HG03460 (cell line): ENCODE results near the gene FAM53B.

Experiments used
- ATAC-seq: cut with Tn5 transposase; IDR thresholded peaks from one replicate; pipeline ENCODE4 v1.9.1; 2021; ENCODE audit not compliant: unreplicated experiment

FAM53B gene

DNA sequence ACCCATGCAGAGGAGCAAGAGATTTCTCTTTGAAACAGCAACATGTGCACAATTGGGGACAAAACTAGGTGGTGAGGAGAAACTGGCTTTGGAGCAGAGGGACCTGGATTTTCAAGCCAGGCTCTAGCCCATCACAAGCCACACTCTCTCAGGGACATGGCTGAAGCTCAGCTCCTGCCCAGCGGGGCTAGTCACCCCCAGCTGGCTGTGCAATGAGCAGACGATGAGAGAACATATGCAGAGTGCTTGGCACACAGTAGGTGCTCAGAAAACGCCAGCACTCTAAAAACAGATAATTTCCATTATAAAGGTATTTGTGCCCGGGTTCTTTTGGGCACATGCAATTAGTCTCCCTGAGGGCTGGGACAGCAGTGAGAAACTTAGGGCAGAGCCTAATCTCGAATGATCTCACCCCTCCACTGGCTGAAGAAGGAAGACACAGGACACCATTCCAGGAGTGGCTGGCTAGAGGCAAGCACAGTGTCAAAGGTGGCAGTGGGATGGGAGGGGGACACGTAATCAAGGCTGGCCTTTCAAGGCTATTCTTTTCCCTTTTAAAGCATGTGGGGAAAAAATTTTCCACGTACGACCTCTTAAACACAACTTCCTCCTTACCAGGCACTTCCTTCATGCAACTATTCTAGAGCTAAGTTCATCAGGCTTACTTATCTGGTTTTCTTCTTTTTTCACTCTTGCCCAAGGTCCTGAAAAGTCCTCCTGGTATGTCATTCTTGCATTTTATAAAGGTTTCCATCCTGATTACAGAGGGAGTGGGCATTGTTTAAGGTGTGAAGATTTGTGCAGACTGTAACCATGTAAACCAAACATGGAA lies 15.1 kb downstream of the FAM53B start:
- ATAC-seq: no peak

DNA sequence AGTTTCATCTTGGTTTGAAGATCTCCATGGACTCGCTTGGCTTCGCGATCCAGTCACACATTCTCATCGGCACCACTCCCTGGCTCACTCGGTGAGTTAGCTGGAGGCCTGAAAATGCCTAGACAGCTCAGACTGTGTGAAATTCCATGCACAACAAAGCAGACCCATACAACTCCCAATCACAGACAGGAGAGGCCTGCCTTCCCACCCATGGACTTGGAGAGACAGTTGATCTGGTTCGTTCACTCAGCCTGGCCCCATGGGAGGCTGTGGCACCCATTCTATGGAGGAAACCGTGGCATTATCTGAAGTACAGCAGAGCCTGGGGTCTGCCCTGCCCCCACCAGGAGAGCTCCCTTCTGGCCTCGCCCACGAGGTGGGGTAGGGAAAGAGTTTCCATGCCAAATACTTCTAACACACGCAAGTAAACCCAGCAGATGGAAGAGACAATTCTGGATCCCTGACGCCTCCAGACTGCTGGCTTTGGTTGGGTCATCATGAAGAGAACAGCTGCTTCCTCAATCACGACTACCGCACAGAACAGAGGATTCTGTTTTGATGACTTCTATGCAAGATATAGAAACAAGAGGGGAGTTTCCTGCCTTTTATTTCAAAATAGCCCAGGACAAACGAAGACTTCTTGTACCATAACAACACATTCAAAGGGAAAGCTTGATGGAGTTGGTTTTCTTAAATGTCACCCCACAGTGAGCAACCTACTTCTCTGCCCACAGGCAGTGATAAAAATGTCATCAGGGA lies 15.9 kb downstream of the FAM53B start:
- ATAC-seq: no peak

DNA sequence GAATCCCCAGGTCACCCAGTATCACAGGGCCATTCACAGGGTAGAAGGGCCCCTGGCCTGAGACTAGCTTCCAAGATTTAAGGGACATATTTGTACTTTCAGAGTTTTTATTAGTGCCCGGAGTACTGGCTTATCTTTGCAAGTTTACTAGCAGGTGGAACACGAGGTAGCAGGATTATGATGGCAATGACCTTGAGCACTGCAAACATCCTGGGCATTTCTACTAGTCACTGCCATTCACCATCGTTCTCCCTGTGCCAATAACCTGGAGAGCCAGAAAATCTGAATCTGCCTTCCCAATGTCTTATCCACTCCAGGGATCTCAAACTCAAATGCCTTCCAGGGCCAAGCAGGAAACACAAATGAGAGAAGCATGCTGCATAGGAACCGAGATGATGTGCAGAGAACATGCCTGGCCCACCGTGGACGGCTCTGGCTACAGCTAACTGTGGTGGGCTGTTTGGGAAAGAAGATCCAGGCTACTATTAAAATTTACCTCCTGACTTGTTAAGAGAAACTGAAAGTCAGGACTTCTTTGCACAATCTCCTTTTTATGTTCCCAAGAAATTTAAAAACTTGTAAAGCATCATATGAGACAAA lies 16.7 kb downstream of the FAM53B start:
- no peak for ATAC-seq

DNA sequence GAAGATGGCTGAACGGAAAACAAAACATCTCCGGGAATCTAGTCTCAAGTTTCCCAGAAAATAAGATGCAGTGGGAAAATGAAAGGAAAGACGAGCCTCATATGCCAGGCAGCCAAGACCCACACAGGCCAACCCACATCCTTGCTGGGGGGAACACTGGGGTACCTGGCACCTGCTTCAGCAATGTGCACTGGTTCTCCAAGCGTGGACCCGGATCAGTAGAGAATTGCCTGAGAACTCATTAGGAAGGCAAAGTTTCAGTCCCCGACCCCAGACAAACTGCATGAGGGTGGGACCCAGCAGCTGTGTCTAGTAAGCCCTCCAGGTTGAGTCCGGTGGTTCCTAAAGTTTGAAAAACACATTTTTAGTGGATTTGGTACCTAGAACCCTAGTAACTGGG lies 18.4 kb downstream of the FAM53B start:
- ATAC-seq: no peak

GRCh38 chr10:124725171-124725631 lies 19.0 kb downstream of the FAM53B start:
- ATAC-seq: no peak

DNA sequence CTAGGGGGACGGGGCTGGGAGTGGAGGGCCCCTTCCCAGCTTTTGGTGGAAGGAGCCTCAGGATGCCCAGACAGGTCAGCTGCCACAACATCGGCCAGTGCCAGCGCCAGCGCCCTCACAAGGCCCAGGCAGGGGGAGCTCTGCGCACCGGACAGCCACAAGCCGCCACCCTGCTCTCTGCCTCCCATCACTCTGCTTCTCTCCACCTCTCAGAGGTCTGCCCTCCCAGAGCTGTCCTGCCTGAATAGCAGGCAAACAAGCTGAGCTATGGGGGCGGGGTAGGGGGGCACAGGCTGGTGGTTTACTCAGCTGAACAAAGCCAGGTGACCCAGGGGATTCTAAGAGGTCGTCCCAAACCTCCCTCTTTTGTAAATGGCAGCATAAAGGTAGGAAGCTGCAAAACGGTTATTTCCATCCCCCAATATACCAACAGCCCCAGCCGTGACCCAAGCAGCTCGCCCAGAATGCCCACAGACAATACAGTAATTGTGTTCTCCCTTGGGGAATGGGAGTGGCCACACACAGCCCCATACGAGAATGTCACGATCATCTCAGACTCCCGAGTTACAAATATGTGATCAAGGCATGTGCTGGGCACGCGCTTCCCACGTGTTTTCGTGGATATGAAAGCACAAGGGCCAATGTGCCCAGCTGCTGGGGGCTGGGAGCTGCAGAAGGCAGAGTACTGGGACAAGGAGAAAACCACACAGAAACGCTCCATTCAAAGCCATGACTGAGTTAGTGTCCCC lies 19.7 kb downstream of the FAM53B start:
- no peak for ATAC-seq

- no peak for ATAC-seq
These were observed 20.4 kb downstream of the FAM53B start for GRCh38 chr10:124723826-124724225.

- ATAC-seq: peak; percentile 67
These were observed 21.1 kb downstream of the FAM53B start for GRCh38 chr10:124722798-124723783.

DNA sequence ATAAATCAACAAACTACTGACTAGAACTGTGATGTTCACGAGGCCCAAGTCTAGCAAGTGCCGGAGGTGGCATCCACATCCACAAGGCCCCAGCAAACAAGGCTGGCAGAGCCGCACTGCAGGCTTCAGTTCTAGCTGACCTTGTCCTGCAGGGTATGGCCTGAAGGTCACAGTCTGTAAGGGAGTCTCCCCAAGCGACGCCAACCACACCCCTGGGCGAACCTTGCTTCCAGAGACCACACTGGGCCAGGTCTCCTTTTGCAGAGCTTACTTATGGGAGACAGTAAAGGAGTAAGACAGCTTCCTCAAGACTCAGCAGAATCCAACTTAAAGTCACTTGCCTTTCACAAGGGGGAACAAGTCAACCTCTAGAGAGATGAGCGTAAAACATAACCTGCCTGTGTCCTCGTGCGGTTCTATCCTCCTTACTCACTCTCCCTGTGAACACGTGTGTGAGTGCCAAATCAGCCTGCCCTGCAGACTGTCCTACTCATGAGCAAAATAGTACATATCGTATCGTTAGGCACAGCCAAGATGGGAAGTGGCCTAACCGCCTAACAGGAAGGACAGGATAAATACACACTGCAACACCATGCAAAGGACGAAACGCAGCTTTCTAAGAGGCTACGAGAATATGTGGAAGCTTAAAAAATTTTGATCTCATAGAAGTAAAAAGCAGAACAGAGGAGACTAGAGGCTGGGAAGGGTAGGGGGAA lies 22.7 kb downstream of the FAM53B start:
- no peak for ATAC-seq

GRCh38 chr10:124719213-124719851 lies 24.8 kb downstream of the FAM53B start:
- peak; percentile 40 for ATAC-seq

- ATAC-seq: peak; percentile 60
These were observed 26.1 kb downstream of the FAM53B start for GRCh38 chr10:124717911-124718741.

DNA sequence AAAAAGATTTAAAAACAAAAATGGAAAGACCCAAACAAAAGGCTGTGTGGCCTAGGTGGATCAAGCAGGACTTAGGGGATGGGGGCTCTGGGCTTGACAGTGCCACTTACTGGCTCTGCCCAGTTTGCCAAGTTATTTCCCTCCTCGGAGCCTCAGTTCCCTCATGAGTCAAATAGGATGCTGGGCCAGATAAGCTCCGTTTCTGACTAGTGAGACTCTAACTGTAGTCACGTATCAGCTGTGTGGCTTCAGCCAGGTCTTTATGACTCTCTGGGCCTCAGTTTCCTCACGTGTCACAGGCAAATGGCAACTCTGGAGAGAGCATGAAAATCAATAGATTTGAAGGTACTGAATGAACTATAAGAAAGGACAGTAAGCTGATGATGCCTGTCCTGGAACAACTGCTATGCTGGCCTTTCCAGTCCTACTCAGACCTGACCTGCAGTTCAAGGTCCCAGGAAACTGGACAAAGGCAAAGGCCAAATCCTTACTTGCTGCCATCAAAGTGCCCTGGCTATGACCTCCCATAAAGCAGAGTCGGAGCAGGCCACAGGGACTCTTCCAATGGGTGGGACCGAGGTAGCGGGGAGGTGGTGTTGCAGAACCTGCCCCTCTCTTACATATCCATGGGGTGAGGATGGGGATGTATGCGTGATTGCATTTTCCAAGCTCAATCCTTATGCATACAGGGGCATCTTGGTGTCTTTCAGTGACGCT lies 27.0 kb downstream of the FAM53B start:
- ATAC-seq: no peak

DNA sequence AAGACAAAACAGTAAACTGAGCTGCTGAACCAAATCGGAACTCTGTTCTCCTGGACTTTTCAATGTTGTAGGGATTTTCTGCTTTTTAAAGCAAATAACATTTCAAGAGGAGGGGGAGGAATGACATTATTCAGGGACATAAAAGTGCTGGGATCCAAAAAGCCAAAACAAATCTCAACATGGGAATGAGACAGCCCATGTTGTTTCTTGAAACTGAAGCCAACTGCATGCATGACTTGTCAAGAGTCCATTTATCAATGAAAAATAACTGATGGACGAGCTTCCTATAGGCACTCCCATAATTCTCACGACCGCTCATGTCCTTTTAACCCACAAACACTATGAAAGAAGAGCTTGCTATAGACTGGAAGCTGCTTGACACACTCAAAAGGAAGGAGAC lies 27.8 kb downstream of the FAM53B start:
- ATAC-seq: no peak

GRCh38 chr10:124715439-124715838 lies 28.7 kb downstream of the FAM53B start:
- no peak for ATAC-seq

- ATAC-seq: no peak
These were observed 30.4 kb downstream of the FAM53B start for GRCh38 chr10:124713679-124714255.

DNA sequence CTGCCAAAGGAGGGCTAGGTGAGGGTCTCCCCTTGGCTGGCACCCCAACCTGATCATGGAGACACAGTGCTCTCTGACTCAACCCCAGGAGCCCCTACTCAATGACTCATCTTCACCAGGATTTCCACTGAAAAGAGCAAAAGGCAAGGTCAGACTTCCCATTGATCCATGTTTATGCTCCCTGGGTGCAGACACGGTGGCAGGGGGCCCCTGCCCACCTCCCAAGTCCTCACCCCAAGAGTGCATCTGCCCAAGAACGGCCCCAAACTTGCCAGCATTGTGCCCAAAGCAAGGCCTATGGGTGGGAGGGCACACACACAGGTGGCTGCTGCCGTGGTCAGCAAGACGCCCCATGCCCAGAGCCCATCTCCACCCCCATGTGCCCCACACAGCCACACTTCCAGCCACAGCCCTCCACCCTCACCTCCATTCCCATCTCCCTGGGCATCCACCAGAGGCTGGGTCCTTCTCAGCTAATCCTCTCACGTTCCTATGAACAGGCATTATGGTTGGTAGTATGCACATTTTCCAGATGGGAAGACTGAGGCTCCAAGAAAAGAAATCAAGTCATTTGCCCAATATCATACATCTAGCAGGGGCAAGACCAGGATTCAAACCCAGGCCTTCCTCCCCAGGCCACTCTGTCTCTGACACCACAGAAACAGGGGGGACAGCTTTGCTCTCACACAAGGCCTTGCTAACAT lies 31.3 kb downstream of the FAM53B start:
- ATAC-seq: no peak
